ENCODE results near the gene FARP1. TPM values are rescaled to one million over a fixed set of nuclear protein-coding genes. Genes with fewer than 3 reads are reported as not detected.

The FARP1 gene
- polyA plus RNA-seq, 1 of the 3 experiments (the other 2 are of a cell fraction): 12.0 TPM

GRCh38 chr13:98311200-98311548 lies 168.3 kb downstream of the FARP1 start:
- no peak overlapping the region for H3K4me3 ChIP-seq (ENCODE audit: low read depth in 2 of 2, low read length in 1 of 2)
- no peak overlapping the region for H3K4me2 ChIP-seq
- H3K36me3 ChIP-seq (replicated peaks in 1 of 2; ENCODE audit: control insufficient read depth in 1 of 2, insufficient read depth in 2 of 2, low read length in 1 of 2): no peaks in the 10 kb centered on the region
- no peak overlapping the region for H2AFZ ChIP-seq (ENCODE audit: low read depth)
- ChIA-PET CTCF (no interaction called here), POLR2A (no interaction called here)
- TF ChIP-seq USF1 (IDR thresholded peaks at IDR 0.05; ENCODE audit: borderline replicate concordance, low read depth) (no peak), USF2 (IDR thresholded peaks at IDR 0.05; ENCODE audit: borderline replicate concordance, low read depth, low read length) (no peak), CTCF (IDR thresholded peaks at IDR 0.05) (no peak), SIN3A (IDR thresholded peaks at IDR 0.05; ENCODE audit: borderline replicate concordance, low read depth, low read length) (no peak), RXRA (IDR thresholded peaks at IDR 0.05; ENCODE audit: borderline replicate concordance, low read depth) (no peak), FOSL2 (IDR thresholded peaks at IDR 0.05; ENCODE audit: borderline replicate concordance, low read depth) (no peak), FOXM1 (IDR thresholded peaks at IDR 0.05; ENCODE audit: low read depth) (no peak), TEAD4 (IDR thresholded peaks at IDR 0.05; ENCODE audit: borderline replicate concordance, insufficient read depth) (no peak), NFIC (IDR thresholded peaks at IDR 0.05; ENCODE audit: borderline replicate concordance) (no peak), ELF1 (IDR thresholded peaks at IDR 0.05) (no peak), YY1 (IDR thresholded peaks at IDR 0.05; ENCODE audit: low read depth) (no peak)
- H3K4me1 ChIP-seq (ENCODE audit: control insufficient read depth in 1 of 2, insufficient read depth in 2 of 2, low read depth in 1 of 2, low read length in 1 of 2): peaks cover 0 to 8% of the 10 kb centered on the region in 2 experiments; a peak in 2 of 4 replicates
- no peaks in the 10 kb centered on the region for H3K27me3 ChIP-seq (ENCODE audit: insufficient read depth)
- no peaks in the 10 kb centered on the region for H3K79me2 ChIP-seq (ENCODE audit: insufficient read depth)
- H3K9ac ChIP-seq: no peak overlapping the region
- WGBS (ENCODE audit: low lambda C conversion rate): 93% methylated on average over 1 of the region's 1 CpG
- no peaks in the 10 kb centered on the region for H3K9me2 ChIP-seq
- no peaks in the 10 kb centered on the region; the same call in 1 of the 2 replicates for H4K20me1 ChIP-seq (ENCODE audit: insufficient read depth)
- H3F3A ChIP-seq (replicated peaks; ENCODE audit: insufficient read depth): no peaks in the 10 kb centered on the region
- no peaks in the 10 kb centered on the region for H3K9me3 ChIP-seq
- no peak for DNase-seq
- no peak overlapping the region for H3K27ac ChIP-seq (ENCODE audit: low read depth in 2 of 2, low read length in 1 of 2)

- DNase-seq: no peak
- no peak overlapping the region for H3K4me2 ChIP-seq
- H3K4me3 ChIP-seq (ENCODE audit: low read depth in 2 of 2, low read length in 1 of 2): no peak overlapping the region
- TF ChIP-seq FOXJ3 (CRISPR knock-in tag; IDR thresholded peaks at IDR 0.05) (no peak), CHD2 (IDR thresholded peaks at IDR 0.05; ENCODE audit: low read length, partially characterized antibody) (no peak), USF1 (IDR thresholded peaks at IDR 0.05; ENCODE audit: borderline replicate concordance, low read depth) (no peak), RCOR1 (IDR thresholded peaks at IDR 0.05; ENCODE audit: low read length) (no peak), POLR2AphosphoS5 (IDR thresholded peaks at IDR 0.05; ENCODE audit: low read depth, low read length) (no peak), FOSL2 (IDR thresholded peaks at IDR 0.05; ENCODE audit: borderline replicate concordance, low read depth) (no peak), SMC3 (IDR thresholded peaks at IDR 0.05; ENCODE audit: low read depth, low read length) (no peak), EZH2phosphoT487 (IDR thresholded peaks at IDR 0.05; ENCODE audit: borderline replicate concordance, low read depth) (no peak), NRF1 (IDR thresholded peaks at IDR 0.05; ENCODE audit: low read depth, low read length) (no peak), USF2 (IDR thresholded peaks at IDR 0.05; ENCODE audit: borderline replicate concordance, low read depth, low read length) (no peak), GATA2 (CRISPR knock-in tag; IDR thresholded peaks at IDR 0.05) (no peak), YY1 (IDR thresholded peaks at IDR 0.05; ENCODE audit: low read depth) (no peak), TCF12 (IDR thresholded peaks at IDR 0.05) (no peak), NFIC (IDR thresholded peaks at IDR 0.05; ENCODE audit: borderline replicate concordance) (no peak)
- TF ChIP-seq, protein P1, sequence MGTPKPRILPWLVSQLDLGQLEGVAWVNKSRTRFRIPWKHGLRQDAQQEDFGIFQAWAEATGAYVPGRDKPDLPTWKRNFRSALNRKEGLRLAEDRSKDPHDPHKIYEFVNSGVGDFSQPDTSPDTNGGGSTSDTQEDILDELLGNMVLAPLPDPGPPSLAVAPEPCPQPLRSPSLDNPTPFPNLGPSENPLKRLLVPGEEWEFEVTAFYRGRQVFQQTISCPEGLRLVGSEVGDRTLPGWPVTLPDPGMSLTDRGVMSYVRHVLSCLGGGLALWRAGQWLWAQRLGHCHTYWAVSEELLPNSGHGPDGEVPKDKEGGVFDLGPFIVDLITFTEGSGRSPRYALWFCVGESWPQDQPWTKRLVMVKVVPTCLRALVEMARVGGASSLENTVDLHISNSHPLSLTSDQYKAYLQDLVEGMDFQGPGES (IDR thresholded peaks at IDR 0.05; ENCODE audit: low read depth, low read length): no peak
- TF ChIP-seq, protein P2, sequence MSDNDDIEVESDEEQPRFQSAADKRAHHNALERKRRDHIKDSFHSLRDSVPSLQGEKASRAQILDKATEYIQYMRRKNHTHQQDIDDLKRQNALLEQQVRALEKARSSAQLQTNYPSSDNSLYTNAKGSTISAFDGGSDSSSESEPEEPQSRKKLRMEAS (IDR thresholded peaks at IDR 0.05; ENCODE audit: low read depth): no peak
- no peak overlapping the region for H3K27ac ChIP-seq (ENCODE audit: low read depth in 2 of 2, low read length in 1 of 2)
- H3K27me3 ChIP-seq (ENCODE audit: insufficient read depth): no peaks in the 10 kb centered on the region
- ChIA-PET CTCF (no interaction called here), POLR2A (no interaction called here)
- H3K9me2 ChIP-seq: no peaks in the 10 kb centered on the region
- H3K36me3 ChIP-seq (replicated peaks in 1 of 2; ENCODE audit: control insufficient read depth in 1 of 2, insufficient read depth in 2 of 2, low read length in 1 of 2): no peaks in the 10 kb centered on the region
- H3K79me2 ChIP-seq (ENCODE audit: insufficient read depth): no peaks in the 10 kb centered on the region
- no peaks in the 10 kb centered on the region for H4K20me1 ChIP-seq (ENCODE audit: insufficient read depth)
- WGBS (ENCODE audit: low lambda C conversion rate): 99% methylated on average over 7 of the region's 7 CpGs
- H3K9me3 ChIP-seq: no peaks in the 10 kb centered on the region
- H3F3A ChIP-seq (replicated peaks; ENCODE audit: insufficient read depth): no peaks in the 10 kb centered on the region
- H2AFZ ChIP-seq (ENCODE audit: low read depth): no peak overlapping the region
- H3K4me1 ChIP-seq (ENCODE audit: control insufficient read depth in 1 of 2, insufficient read depth in 2 of 2, low read depth in 1 of 2, low read length in 1 of 2): peaks cover 0 to 8% of the 10 kb centered on the region in 2 experiments; a peak in 2 of 4 replicates
- no peak overlapping the region for H3K9ac ChIP-seq
Observed at GRCh38 chr13:98312606-98313005, 169.7 kb downstream of the FARP1 start.
